Measurements from ENCODE around the gene KRTAP6-1.

DNA sequence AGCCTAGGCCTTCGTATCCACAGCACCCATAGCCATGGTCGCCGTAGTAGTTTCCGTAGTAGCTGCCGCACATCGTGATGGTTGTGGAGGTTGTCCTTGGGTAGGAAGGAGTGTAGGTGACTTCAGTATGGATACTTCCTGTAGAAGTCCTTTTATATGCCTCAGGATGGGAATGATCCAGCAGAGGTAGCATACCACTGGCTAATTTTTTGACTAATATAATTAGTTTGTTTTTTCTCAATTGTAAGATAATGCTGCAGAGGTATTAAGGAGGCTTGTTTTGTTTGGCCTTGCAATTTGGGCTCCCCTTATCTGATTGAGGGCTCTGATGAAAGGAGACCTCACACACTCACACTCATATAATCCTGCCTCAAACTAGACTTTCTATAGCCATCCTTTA lies 14.9 kb downstream of the KRTAP6-1 start, which contains the start of gene KRTAP6-2:
- TF ChIP-seq, protein P1, sequence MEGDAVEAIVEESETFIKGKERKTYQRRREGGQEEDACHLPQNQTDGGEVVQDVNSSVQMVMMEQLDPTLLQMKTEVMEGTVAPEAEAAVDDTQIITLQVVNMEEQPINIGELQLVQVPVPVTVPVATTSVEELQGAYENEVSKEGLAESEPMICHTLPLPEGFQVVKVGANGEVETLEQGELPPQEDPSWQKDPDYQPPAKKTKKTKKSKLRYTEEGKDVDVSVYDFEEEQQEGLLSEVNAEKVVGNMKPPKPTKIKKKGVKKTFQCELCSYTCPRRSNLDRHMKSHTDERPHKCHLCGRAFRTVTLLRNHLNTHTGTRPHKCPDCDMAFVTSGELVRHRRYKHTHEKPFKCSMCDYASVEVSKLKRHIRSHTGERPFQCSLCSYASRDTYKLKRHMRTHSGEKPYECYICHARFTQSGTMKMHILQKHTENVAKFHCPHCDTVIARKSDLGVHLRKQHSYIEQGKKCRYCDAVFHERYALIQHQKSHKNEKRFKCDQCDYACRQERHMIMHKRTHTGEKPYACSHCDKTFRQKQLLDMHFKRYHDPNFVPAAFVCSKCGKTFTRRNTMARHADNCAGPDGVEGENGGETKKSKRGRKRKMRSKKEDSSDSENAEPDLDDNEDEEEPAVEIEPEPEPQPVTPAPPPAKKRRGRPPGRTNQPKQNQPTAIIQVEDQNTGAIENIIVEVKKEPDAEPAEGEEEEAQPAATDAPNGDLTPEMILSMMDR (IDR thresholded peaks at IDR 0.05): no peak
- TF ChIP-seq EZH2 (IDR thresholded peaks at IDR 0.05; ENCODE audit: borderline replicate concordance, insufficient read depth, low read depth, low read length, poor library complexity, severe bottlenecking): no peak

Data from B cell (primary cell).